ENCODE measurements around the gene LMTK3.

The LMTK3 gene, protein sequence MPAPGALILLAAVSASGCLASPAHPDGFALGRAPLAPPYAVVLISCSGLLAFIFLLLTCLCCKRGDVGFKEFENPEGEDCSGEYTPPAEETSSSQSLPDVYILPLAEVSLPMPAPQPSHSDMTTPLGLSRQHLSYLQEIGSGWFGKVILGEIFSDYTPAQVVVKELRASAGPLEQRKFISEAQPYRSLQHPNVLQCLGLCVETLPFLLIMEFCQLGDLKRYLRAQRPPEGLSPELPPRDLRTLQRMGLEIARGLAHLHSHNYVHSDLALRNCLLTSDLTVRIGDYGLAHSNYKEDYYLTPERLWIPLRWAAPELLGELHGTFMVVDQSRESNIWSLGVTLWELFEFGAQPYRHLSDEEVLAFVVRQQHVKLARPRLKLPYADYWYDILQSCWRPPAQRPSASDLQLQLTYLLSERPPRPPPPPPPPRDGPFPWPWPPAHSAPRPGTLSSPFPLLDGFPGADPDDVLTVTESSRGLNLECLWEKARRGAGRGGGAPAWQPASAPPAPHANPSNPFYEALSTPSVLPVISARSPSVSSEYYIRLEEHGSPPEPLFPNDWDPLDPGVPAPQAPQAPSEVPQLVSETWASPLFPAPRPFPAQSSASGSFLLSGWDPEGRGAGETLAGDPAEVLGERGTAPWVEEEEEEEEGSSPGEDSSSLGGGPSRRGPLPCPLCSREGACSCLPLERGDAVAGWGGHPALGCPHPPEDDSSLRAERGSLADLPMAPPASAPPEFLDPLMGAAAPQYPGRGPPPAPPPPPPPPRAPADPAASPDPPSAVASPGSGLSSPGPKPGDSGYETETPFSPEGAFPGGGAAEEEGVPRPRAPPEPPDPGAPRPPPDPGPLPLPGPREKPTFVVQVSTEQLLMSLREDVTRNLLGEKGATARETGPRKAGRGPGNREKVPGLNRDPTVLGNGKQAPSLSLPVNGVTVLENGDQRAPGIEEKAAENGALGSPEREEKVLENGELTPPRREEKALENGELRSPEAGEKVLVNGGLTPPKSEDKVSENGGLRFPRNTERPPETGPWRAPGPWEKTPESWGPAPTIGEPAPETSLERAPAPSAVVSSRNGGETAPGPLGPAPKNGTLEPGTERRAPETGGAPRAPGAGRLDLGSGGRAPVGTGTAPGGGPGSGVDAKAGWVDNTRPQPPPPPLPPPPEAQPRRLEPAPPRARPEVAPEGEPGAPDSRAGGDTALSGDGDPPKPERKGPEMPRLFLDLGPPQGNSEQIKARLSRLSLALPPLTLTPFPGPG (N-terminal part only)

DNA sequence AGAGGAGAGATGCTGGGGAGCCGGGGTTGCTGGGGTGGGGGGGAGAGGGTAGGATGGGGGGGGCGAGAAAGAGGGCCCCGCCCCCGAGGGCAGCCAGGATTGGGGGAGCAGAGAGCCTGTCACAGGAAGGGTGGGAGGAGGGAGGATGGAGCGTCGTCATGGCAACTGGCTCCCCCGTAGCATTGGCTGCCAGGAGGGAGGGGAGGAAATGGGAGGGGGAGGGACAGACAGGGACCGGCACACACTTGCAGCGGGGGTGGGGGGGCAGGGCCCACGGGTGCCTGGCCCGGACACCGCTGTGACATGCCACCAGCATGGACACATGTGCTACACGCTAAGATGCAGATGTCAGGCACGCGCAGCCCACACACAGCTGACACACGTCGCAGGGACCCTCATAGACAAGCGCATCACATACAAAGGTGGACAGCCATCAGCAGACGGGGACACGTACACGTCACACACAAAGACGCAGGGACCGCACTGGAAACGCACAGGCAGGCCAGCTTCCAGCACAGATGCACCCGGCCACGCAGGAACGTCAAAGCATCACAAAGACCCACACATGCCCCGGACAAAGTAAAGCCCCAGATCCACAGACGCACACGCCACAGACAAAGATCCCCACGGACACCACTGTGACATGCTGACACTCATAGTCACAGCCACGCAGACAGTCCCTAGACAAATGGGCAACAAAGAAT is at the start of gene LMTK3:
Gene LMTK3, minus strand, starts transcription at position 36 of the 704 bp plus-strand sequence. CDS start 259 bp downstream, outside the sequence.
- peak; percentile 85 for DNase-seq

DNA sequence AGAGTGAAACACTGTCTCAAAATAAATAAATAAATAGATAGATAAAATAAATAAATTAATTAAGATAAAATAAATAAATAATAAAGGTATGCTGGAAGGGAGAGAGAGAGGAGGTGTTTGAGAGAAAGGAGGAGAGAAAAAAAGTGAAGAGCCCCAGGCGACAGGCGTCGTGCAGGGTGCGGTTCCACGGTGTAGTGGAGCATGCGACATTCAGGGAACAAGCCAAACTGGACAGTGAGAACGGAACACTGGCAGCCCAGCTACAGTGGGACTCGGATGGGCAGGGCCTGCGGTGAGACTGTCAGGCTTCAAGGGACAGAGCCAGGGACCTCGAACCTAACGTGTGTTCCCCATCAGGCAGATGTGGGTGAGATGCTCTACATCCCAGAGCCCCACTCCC is 49.8 kb upstream of the LMTK3 start:
- DNase-seq, result no peak

DNA sequence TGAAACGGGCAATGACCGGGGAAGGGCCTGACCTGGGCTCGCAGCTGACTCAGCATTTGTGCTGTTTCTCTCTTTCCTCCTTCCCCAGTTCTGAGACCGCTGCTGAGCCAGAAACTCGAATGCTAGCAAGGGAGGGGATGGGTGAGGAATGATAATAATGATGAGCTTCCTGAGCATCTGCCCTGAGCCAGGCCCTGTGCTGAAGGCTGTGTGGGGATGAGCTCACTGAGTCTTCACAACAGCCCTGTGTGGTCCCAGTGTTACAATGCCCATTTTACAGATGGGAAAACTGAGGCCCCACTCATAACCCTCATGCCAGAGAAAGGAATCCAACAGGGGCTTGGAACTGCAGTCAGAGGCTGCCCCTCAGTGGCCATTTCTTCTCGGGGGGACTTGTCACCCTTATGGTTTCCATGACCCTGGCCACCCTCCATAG is 48.5 kb upstream of the LMTK3 start:
- no peak for DNase-seq

DNA sequence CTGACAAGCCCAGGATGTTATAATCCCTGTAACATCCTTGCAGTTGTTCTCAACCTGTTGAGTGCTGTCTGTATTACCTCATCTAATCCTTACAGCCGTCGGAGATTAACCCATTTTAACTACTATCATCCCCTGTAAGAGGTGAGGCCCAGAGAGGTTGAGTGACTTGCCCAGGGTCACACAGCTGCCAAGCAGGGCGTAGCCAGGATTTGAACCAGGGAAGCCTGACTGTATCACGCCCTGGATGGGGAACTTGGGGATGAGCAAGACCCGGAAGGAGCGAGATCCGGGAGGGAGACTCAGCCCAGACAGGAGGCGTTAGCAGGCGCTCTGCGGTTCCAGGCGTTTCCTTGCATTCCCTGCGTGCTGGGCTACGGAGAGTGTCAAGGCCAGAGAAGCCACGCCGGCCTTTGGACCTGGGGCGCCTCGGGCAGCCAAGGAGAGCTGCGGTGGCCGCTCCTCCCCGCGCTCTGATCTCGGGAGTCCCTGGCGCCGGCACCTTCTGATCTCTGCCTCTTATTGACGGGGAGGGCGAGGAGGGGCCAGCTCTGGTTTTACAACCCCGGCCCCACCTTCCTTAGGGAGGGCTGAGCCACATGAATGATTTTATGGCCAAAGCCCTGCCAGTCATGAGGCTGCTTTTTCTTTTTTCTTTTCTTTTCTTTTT is 46.5 kb upstream of the LMTK3 start:
- DNase-seq, result no peak

DNA sequence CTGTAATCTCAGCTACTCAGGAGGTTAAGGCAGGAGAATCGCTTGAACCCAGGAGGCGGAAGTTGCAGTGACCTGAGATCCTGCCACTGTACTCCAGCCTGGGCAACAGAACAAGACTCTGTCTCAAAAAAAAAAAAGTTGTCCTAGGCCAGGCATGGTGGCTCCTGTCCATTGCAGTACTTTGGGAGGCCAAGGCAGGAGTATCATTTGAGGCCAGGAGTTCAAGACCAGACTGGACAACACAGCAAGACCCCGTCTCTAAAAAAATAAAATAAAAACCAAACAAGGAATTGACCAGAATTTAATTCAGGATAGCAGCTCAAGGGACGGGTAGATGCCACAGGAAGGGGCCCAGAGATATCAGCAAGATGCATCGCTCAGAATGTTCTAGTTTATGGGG is 45.2 kb upstream of the LMTK3 start:
- DNase-seq, result no peak

DNA sequence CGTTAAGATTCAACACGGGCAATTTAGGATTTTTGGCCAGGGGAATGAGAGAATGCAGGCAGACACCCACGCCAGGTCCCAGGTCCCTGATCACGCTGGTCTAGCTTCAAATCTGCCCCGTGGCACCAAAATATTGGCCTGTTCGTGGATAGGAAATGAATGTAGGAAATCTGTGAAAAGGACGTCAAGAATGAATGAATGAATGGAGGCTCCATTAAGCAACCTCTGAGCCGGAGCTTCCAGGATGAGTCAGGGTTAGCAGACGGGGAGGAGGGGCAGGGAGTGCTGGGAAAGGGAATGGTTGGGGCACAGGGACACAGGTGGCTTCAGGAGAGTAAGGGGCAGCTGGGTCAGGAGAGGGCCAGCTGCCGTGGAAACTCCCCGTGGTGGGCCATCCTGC is 44.5 kb upstream of the LMTK3 start:
- DNase-seq, result no peak

DNA sequence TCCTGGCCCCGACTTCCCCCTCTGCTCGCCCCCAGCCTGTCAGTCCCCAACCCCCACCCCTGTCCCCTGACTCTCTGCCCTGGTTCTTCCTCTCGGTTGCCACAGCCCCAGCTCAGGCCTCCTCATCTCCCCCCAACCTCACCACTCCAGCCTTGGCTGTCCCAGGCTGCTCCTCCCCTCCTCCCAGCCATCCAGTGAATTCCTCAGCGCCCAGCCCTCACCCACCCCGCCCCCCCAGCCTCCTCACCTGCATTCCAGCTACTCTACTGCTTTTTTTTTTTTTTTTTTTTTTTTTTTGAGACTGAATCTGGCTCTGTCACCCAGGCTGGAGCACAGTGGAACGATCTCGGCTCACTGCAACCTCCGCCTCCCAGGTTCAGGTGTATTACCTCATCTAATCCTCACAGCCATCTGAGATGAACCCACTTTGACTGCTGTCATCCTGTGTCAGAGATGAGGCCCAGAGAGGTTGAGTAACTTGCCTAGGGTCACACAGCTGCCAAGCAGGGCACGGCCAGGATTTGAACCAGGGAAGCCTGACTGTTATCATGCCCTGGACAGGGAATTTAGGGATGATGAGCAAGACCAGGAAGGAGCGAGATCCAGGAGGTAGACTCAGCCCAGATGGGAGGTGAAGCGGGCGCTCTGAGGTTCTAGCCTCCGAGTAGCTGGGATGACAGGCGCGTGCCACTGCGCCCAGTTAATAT is 42.9 kb upstream of the LMTK3 start:
- no peak for DNase-seq

DNA sequence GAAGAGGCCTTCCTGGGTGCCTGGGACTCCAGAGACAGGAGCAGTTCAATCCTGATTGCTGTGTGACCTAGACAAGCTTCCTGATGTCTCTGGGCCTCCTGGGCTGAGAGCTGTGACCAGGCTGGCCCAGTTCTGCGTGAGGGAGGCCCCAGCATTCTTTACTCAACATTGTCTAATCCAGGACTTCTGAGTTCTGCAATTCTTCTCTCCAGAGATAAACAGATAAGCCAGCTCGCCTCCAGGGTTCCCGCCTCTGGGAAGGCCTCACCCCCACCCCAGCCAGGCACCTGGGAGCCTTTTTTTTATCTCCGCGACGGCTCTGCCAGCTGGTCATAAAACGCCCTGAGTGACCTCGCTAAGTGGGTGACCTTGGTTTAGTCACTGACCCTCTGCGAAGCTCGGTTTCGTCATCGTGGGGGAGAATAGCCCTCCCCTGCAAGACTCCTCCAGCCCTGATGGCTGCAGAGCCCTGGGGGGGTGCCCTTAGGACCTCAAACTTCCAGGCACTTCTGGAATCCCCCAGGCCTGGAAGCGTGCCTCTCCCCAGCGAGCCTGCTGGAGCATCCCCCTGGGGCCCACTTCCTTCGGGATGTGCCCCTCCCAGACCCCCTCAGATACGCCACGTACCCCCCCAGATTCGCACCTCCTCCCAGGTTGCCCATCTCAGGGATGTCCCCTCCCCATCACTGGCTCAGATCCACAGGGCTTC is 42.2 kb upstream of the LMTK3 start:
- DNase-seq, result no peak

DNA sequence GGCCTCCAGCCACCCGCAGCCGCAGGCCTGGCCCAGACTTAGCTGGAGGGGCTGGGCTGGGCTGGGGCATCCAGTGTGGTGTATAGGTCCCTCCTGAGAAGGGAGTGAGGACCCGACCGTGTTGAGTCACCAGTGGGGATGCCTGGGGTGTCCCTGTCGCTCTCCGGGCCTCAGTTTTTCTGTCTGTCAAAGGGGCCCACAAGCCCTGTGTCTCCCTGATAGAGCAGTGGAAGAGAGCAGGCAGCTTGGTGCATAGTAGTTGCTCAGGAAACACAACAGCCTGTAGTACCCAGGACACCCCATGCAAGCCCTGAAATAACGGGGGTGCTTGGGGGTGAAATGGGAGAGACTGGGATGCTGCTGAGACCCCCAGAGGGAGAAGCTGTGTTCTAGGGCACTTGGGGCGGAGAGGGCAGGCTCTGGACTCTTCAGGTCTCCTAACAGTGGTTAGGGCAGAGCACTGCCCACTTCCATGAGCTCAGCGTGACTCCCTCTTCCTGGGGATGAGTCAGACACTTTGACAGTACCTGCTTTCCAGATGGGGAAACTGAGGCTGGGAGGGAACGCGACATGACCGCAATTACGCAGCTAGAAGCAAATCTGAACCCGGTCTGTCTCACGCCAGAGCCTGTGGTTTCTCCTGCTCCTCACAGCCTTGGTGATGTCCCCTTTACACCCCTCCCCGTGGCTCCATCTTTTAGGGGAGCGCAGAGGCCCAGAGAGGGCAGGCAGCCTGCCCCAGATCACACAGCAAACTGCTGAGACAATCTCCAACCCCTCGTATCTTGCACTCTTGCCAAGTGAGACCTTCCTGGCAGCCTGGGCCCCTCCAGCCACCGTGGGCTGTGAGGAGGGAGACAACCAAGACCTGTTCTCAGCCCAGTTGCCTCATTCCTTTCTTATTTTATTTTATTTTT is 41.0 kb upstream of the LMTK3 start:
- no peak for DNase-seq

DNA sequence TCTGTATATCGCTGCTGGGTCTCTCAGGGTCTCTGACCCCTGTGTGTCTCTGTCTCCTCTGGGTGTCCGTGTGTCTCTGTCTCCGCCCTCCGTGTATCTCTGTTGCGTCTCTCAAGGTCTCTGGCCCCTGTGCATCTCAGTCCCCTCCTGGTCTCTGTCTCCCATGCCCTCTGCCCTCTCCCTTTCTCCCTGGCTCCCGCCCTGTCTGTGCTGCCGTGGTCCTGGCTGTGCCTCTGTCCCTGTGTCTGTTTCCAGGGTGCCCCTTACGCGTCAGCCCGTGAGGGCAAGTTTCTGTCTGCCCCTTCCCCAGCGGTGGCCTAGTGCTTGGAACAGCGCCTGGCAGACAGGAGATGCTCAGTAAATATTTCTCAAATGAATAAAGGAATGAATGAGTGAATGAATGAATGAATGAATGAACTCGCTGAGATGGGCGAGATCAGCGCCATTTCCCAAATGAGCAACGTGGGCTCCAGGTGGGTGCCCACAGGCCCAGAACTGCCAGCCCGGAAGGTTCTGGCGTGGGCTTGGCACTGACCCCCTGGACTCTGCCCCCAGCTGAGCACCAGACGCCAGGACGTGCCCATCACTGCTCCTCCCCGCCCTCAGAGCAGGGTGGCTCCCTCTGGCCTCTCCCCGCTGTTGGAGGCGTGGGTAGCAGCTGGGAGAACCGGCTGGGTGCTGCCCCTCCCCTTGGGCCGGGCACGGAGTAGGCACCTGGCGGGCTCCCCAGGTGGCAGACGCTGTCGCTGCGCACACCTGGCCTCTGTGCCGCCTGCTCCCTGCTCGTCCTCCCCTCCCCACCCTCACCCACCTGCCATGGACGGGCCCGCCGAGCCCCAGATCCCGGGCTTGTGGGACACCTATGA is 40.0 kb upstream of the LMTK3 start, which contains the start of gene SULT2B1:
Gene SULT2B1, plus strand, starts transcription at position 736 of the 866 bp plus-strand sequence. Its CDS starts 81 bp downstream, at position 817.
- no peak for DNase-seq

DNA sequence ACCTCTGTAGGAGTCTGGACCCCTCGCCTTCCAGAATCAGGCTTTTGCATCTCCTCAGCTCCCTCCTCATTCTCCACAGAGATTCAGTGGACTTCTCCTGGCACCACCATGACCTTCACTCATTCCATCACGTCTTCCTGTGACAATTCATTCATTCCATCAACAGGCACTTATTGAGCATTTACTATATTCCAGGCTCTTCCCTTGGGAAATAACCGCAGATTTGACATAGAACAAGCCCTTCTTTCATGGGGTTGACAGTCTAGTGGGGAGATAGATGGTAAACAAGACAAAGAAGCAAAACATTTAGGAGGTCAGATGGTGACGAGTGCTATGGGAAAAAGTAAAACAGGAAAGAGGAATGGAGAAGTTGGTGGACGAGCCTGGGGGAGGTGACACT is 37.7 kb upstream of the LMTK3 start:
- DNase-seq, result no peak

DNA sequence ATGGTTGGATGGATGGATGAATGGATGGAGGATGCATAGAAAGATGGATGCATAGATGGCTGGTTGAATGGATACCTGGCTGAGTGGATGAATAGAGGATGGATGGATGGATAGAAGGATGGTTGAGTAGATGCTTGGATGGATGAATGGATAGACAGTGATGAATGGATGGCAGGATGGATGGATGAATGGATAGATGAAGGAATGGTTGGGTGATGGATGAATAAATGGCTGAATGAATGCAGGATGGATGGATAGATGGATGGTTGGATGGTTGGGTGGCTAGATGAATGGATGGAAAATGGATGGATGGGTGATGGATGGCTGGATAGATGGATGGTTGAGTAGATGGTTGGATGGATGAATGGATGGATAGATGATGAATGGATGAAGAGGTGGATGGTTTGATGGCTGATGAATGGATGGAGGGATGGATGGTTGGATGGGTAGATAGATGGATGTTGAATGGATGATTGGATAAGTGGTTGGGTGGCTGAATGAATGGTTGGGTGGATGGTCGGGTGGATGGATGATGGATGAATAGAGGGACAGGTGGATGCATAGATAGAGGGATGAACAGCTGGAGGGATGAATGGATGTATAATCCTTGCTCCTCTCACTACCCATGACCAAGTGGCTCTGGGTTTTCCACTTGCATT is 36.7 kb upstream of the LMTK3 start:
- DNase-seq, result no peak

DNA sequence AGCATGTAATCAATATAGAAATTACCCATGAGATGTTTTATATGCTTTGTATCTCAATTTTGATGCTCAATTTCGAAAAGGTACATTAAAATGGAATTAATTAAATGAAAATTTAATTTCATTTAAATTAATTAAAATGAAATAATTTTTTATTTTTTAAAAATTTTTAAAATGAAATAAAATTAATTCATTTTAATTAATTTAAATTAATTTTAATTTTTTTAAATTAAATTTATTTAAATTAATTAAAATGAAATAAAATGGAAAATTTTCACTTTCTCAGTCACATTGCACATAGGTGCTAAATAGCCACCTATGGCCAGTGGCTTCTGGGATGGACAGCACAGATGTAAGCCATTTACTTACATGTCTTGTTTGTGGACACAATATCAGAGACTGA is 36.1 kb upstream of the LMTK3 start:
- DNase-seq, result no peak

DNA sequence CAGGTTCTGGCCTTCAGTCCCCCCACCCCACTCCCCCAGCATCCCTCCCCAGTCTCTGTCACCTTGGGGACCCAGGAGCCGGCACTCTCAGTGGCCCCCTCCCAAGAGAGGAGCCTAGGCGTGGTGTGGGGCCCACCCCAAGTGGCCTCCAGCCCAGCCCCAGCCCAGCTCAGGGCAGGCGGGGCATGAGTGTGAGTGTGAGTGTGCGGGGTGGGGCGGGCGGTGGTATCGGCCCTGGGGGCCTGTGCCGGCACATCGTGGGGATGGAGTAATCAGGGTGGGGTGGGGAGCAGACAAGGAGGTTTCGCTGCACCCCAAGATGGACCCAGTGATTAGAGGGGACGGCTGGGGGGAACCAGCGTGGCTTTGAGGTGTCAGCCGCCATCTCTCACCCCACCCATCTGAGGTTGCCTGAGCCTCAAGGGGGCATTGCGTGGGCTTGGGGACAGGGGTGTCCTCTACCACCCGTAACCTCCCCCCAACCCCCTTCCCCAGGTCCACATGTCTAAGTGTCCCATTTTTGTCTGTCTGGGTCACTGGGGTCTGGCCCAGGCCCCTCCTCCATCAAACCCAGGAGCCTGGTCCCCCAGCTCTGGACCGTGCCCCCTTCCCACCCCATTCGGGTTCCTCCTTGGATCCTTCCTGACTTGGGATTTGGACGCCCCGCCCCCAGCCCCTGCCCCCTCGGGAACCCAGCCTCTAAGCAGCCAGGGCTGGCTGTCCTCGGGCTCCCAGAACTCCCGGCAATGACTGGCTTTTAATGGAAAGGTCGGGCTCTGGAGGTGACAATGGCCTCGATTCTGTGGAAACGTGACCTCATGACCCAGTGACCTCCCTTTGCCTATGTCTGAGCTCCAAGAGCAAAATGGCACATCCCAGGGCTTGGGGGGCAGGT is 33.5 kb upstream of the LMTK3 start:
- DNase-seq, result no peak

DNA sequence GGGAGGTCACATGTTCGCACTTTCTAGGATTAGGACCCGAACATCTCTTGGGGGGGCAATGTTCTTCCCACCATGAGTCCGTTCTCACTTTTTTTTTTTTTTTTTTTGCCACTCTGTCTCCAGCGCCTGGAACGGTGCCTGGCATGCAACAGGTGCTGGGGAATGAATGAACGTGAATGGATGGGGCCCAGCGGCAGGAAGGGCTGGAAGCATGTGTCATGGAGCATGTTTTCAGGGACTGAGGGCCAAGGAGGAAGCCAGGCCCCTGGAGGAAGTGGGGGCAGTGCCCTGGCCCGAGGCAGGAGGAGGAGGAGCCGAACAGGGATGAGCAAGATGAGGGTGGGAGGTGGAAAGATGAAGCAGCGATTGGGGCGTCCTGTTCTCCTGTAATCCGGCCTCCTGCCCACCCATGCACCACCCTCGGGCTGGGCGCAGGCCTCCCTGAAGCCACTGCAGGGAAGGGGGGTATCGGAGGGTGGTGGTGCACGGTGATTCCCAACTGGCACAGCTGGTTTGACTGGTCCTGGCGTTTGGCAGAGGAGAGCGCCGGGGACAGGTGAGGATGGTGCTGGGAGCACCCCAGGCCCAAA is 31.6 kb upstream of the LMTK3 start:
- no peak for DNase-seq

DNA sequence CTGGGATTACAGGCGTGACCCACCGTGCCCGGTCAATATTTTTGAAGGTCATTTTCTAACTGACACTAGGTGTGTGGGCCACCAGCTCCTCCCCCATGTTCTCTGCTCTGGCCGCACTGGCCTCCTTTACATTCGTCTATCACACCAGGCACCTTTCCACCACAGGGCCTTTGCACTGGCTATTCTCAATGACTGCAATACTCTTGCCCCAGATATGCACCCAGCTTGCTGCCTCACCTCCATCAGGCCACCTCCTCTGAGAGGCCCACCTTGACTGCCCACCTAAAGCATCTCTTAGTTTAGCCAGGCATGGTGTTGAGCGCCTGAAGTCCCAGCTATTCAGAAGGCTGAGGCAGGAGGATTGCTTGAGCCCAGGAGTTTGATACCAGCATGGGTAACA is 30.2 kb upstream of the LMTK3 start:
- no peak for DNase-seq
